AG09309 (cell line): Measurements from ENCODE around the gene GRB7.
"Not testable (repeated sequence)": the region's sequence is repeated elsewhere in the genome, so short reads cannot be mapped to it uniquely, and the experiment has no call there.

ENCODE experiments used
- DNase-seq: peaks from one replicate; pipeline ENCODE4 v3.0.0-alpha.2; 2010; ENCODE audit warnings: low read depth
- H3K4me3 ChIP-seq: 2 replicates; pipeline ENCODE4 v1.5.1; 2011; ENCODE audit warnings: mild to moderate bottlenecking, low read depth, low read length, moderate library complexity; ENCODE audit not compliant: control insufficient read depth
- TF ChIP-seq, protein P1 (sequence below): IDR thresholded peaks from 2 replicates; pipeline ENCODE4 v1.5.1; 2011; ENCODE audit warnings: mild to moderate bottlenecking, low read depth, low read length, inconsistent platforms; ENCODE audit not compliant: insufficient read depth, control insufficient read depth; ENCODE audit errors: missing control alignments

GRB7 gene

DNA sequence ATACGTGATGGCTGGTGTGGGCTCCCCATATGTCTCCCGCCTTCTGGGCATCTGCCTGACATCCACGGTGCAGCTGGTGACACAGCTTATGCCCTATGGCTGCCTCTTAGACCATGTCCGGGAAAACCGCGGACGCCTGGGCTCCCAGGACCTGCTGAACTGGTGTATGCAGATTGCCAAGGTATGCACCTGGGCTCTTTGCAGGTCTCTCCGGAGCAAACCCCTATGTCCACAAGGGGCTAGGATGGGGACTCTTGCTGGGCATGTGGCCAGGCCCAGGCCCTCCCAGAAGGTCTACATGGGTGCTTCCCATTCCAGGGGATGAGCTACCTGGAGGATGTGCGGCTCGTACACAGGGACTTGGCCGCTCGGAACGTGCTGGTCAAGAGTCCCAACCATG, 13.0 kb upstream of the GRB7 start:
- DNase-seq: no peak
- no peak overlapping the region for H3K4me3 ChIP-seq
- TF ChIP-seq, protein P1, sequence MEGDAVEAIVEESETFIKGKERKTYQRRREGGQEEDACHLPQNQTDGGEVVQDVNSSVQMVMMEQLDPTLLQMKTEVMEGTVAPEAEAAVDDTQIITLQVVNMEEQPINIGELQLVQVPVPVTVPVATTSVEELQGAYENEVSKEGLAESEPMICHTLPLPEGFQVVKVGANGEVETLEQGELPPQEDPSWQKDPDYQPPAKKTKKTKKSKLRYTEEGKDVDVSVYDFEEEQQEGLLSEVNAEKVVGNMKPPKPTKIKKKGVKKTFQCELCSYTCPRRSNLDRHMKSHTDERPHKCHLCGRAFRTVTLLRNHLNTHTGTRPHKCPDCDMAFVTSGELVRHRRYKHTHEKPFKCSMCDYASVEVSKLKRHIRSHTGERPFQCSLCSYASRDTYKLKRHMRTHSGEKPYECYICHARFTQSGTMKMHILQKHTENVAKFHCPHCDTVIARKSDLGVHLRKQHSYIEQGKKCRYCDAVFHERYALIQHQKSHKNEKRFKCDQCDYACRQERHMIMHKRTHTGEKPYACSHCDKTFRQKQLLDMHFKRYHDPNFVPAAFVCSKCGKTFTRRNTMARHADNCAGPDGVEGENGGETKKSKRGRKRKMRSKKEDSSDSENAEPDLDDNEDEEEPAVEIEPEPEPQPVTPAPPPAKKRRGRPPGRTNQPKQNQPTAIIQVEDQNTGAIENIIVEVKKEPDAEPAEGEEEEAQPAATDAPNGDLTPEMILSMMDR: no peak

DNA sequence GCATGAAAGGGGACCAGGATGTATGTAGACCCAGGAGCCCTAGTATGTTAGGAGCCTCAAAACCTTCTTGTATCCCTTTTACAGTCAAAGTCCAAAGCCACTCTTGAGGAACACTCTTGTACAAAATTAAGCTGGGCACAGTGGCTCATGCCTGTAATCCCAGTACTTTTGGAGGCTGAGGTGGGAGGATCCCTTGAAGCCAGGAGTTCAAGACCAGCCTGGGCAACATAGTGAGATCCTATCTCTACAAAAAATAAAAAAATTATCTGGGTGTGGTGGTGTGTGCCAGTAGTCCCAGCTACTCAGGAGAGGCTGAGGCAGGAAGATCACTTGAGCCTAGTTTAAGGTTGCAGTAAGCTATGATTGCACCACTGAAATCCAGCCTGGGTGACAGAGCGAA, 11.8 kb upstream of the GRB7 start:
- not testable (repeated sequence) for H3K4me3 ChIP-seq, DNase-seq

DNA sequence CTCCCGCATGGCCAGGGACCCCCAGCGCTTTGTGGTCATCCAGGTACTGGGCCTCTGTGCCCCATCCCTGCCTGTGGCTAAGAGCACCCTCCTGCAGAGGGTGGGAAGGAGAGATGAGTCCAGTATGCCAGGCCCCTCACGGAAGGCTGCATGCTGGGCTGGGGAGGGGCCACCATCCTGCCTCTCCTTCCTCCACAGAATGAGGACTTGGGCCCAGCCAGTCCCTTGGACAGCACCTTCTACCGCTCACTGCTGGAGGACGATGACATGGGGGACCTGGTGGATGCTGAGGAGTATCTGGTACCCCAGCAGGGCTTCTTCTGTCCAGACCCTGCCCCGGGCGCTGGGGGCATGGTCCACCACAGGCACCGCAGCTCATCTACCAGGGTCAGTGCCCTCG, 11.1 kb upstream of the GRB7 start:
- TF ChIP-seq, protein P1: no peak
- no peak for DNase-seq
- no peak overlapping the region for H3K4me3 ChIP-seq

DNA sequence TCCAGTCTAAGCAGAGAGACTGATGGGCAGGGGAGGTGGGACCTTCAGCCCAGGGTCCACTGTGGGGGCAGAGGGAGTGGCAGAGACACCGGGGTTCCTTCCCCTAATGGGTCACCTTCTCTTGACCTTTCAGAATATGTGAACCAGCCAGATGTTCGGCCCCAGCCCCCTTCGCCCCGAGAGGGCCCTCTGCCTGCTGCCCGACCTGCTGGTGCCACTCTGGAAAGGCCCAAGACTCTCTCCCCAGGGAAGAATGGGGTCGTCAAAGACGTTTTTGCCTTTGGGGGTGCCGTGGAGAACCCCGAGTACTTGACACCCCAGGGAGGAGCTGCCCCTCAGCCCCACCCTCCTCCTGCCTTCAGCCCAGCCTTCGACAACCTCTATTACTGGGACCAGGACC, 10.2 kb upstream of the GRB7 start:
- H3K4me3 ChIP-seq: no peak overlapping the region
- no peak for DNase-seq
- TF ChIP-seq, protein P1: no peak

DNA sequence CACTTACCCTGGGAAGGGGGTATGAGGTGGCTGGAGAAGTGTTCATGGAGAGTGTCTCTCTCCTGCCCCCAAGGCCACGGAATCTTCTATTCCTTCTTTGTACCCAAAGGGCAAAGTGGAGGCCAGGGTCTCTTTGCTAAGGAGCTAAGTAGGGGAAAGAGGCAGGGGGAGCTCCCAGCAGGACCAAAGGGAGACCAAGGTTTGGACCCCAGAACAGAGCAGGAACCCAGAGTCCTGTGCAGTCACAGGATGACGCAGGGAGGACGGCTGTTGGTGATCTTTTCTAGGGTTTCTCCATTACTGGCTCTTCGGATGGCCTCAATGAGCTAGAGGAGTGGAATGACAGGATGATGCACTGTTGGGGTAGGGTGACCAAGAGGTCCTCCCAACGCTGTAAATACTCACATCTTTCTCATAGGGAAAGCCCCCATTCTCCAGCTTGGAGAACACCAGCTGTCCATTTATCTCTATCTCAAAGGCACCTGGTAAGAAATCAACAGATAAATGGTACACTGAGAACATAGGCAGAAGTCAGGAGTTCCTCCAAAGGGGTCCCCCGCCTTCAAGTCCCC, 8.4 kb upstream of the GRB7 start:
- TF ChIP-seq, protein P1: no peak
- peak overlapping the region; percentile 73 for H3K4me3 ChIP-seq
- DNase-seq: no peak

DNA sequence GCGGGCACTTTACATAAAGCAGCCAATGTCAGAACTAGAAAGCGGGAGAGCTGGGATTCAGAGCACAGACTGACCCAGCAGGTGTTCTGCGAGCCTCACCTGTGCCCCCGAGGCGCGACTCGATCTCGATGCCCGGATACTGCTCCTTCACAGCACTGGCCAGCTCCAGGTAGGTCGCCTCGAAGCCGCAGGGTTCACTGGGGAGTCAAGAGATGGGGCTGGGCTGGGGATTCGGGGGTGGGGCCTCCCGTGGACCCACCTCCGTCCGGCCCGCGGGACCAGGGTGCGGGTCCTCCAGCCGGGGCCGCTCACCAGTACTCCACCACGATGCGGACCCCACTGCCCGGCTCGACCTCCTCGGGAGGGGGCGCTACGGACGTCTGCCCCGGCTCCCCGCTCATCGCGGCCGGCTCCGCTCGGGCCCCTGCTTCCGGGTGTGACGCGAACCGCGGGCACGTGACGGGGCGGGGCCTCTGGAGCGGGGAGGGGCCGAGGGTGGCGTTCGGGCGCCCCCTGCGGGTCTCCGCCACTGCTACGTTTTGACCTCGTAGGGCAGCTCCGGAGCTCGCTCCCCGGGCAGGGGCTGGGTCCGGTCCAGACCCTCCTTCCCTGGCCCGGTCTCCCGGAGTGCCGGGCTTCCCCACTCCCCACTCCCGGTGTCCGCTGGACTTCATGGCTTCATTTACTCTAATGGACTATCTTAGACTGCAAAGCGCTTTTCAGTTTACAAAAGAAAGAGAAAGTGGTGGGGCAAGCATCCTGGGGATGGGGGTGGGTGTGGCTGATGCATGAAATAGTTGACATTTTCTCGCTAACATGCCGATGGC, 7.4 kb upstream of the GRB7 start, which contains the start of gene MIEN1:
MIEN1 (minus strand) TSS at position 438 of the 827 bp plus-strand sequence; CDS start at position 401, 37 bp downstream.
- peak within 1 kb of the TSS; percentile 73 for H3K4me3 ChIP-seq
- no peak for DNase-seq
- TF ChIP-seq, protein P1: peak; percentile 75

DNA sequence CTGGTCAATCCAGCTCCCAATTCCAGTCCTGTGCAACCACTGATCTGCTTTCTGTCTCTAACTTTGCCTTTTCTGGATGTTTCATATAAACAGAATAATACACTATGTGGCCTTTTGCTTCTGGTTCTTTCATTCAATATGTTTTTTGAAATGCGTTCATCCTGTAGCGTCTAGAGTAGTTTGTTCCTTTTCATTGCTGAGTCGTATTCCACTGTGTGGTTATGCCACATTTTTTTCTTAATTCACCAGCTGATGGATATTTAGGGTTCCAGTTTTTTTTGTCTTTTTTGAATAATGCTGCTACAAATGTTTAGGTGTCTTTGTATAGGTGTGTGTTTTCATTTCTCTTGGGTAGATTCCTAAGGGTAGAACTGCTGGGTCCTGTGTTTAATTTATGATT, 5.2 kb upstream of the GRB7 start:
- TF ChIP-seq, protein P1: no peak
- H3K4me3 ChIP-seq: no peak overlapping the region
- no peak for DNase-seq
